K562 (cell line): ENCODE data around the gene KLHL34. TPM values are rescaled to one million over a fixed set of nuclear protein-coding genes. Genes with fewer than 3 reads are reported as not detected.

Experiments used
- ATAC-seq: fragments of 200-7000 bp; cut with Tn5 transposase; 3 replicates; pipeline ENCODE4 v1.9.1; 2020; ENCODE audit warnings: moderate library complexity
- BruUV-seq: library from RNA; stranded (reverse); fragments of 400-500 nt; replicated peaks from 2 replicates; lab custom pipeline; 2021; lab: Mats Ljungman, UMichigan
- CTCF ChIA-PET: fragments of 300-600 bp; formaldehyde crosslinking; extraction: SDS; loops from one replicate; lab custom pipeline; 2021; ENCODE audit warnings: low intra/inter-chr PET ratio; lab: Yijun Ruan, JAX
- POLR2A ChIA-PET: fragments of 300-600, 350-650 bp; sonication (Branson Sonifier 250); formaldehyde crosslinking; extraction: SDS; loops from one replicate; lab custom pipeline; 2021; ENCODE audit warnings: antibody characterized with exemption, inconsistent platforms; lab: Yijun Ruan, JAX
- DNase-seq, 4 experiments: peaks; one replicate each; pipeline versions ENCODE4 v3.0.0 to v3.0.0-alpha.2; 2011 to 2018; ENCODE audit warnings: low spot score in 3 of 4, mixed read lengths in 3 of 4; ENCODE audit errors: extremely low read depth in 1 of 4
- FAIRE-seq: peaks from 2 replicates; lab custom pipeline; 2011; peaks lifted over from hg19 to GRCh38; lab: Jason Lieb, UNC
- H2AFZ ChIP-seq: 2 replicates; pipeline ENCODE4 v1.6.0; 2011; ENCODE audit warnings: low read depth, low read length, control low read depth, inconsistent platforms
- H3K27ac ChIP-seq: fragments of 200-600 bp; 3 replicates; pipeline ENCODE4 v1.8.0; 2011; ENCODE audit warnings: low read depth, mild to moderate bottlenecking, control low read depth, inconsistent platforms, low read length, moderate library complexity, mixed read lengths; ENCODE audit errors: extremely low read depth
- H3K27me3 ChIP-seq, 2 experiments: fragments of 300-600 bp in 1 of 2; 2 replicates in 1 of 2; 3 replicates in 1 of 2; pipeline versions ENCODE4 v1.6.0 to v1.8.0; 2011; ENCODE audit warnings: inconsistent platforms in 2 of 2, low read length in 2 of 2, mild to moderate bottlenecking in 1 of 2, mixed read lengths in 1 of 2, moderate library complexity in 1 of 2; ENCODE audit not compliant: control insufficient read depth in 2 of 2, insufficient read depth in 2 of 2
- H3K36me3 ChIP-seq: fragments of 300-600 bp; 3 replicates; pipeline ENCODE4 v1.8.0; 2011; ENCODE audit warnings: mild to moderate bottlenecking, low read length, inconsistent platforms; ENCODE audit not compliant: control insufficient read depth, insufficient read depth
- H3K4me1 ChIP-seq, 2 experiments: fragments of 200-600 bp in 1 of 2; replicated peaks in 1 of 2; 2 replicates in 1 of 2; 3 replicates in 1 of 2; pipeline versions ENCODE4 v1.5.1 to v1.8.0; 2011; ENCODE audit warnings: inconsistent platforms in 2 of 2, low read length in 2 of 2, mild to moderate bottlenecking in 1 of 2, mixed read lengths in 1 of 2, moderate library complexity in 1 of 2; ENCODE audit not compliant: control insufficient read depth in 2 of 2, insufficient read depth in 2 of 2
- H3K4me2 ChIP-seq: 2 replicates; pipeline ENCODE4 v1.6.1; 2011; ENCODE audit warnings: low read length, control low read depth, inconsistent platforms, mixed read lengths; ENCODE audit not compliant: insufficient read depth
- H3K4me3 ChIP-seq: fragments of 200-600 bp; sonication (generic), shearing (Covaris generic); 2 replicates; pipeline ENCODE4 v1.5.1; 2016; ENCODE audit warnings: control low read depth, inconsistent platforms
- H3K79me2 ChIP-seq: fragments of 200-600 bp; 3 replicates; pipeline ENCODE4 v1.8.0; 2011; ENCODE audit warnings: low read length, inconsistent platforms; ENCODE audit not compliant: control insufficient read depth, insufficient read depth
- H3K9ac ChIP-seq, 2 experiments: 2 replicates each; pipeline versions ENCODE4 v1.6.0 to v1.6.1; 2011; ENCODE audit warnings: low read depth in 2 of 2, low read length in 2 of 2, control low read depth in 1 of 2, inconsistent platforms in 1 of 2, mild to moderate bottlenecking in 1 of 2, mixed read lengths in 1 of 2; ENCODE audit not compliant: insufficient read depth in 1 of 2
- H3K9me1 ChIP-seq: one replicate; pipeline ENCODE4 v1.6.0; 2011; ENCODE audit warnings: inconsistent platforms, mild to moderate bottlenecking, low read length, moderate library complexity; ENCODE audit not compliant: control insufficient read depth, insufficient read depth
- H3K9me3 ChIP-seq: replicated peaks from 2 replicates; pipeline ENCODE4 v1.5.1; 2011; ENCODE audit warnings: low read depth, low read length, inconsistent platforms; ENCODE audit not compliant: control insufficient read depth, insufficient read depth
- H4K20me1 ChIP-seq: replicated peaks from 2 replicates; pipeline ENCODE4 v1.6.1; 2011; ENCODE audit warnings: low read length, inconsistent platforms, mixed read lengths; ENCODE audit not compliant: control insufficient read depth, insufficient read depth
- CTCF ChIP-seq, 3 experiments: IDR thresholded peaks in 2 of 3; conservative IDR thresholded peaks in 1 of 3; 2 replicates each; pipeline ENCODE4 v1.5.1; 2011 to 2012; ENCODE audit warnings: low read length in 3 of 3, mild to moderate bottlenecking in 3 of 3, control low read depth in 2 of 3, improper control_type of control experiment in 1 of 3, inconsistent platforms in 1 of 3, low read depth in 1 of 3, mixed read lengths in 1 of 3, moderate library complexity in 1 of 3; ENCODE audit not compliant: insufficient read depth in 2 of 3
- E2F1 ChIP-seq: sonication (generic); formaldehyde crosslinking; IDR thresholded peaks from 2 replicates; pipeline ENCODE4 v1.8.1; 2023; ENCODE audit warnings: mild to moderate bottlenecking, missing genetic modification reagents, moderate library complexity
- GABPA ChIP-seq: fragments of 200-800 bp; sonication (Bioruptor generic); conservative IDR thresholded peaks from 2 replicates; pipeline ENCODE4 v1.6.1; 2016; ENCODE audit warnings: low read depth, missing genetic modification characterization, missing compliant biosample characterization
- MTA1 ChIP-seq: fragments of 450-650 bp; IDR thresholded peaks from 2 replicates; pipeline ENCODE4 v1.6.1; 2017; ENCODE audit warnings: borderline replicate concordance
- NR2F6 ChIP-seq: fragments of 450-650 bp; formaldehyde crosslinking; IDR thresholded peaks from 2 replicates; pipeline ENCODE4 v1.4.0; 2020; ENCODE audit warnings: mild to moderate bottlenecking
- RCOR1 ChIP-seq, 2 experiments: IDR thresholded peaks; 2 replicates each; pipeline ENCODE4 v1.6.1; 2012; ENCODE audit warnings: low read depth in 2 of 2, low read length in 2 of 2, borderline replicate concordance in 1 of 2, improper control_type of control experiment in 1 of 2
- SRSF7 ChIP-seq: fragments of 200-400 bp; formaldehyde crosslinking; optimal IDR thresholded peaks from 2 replicates; pipeline ENCODE3; 2017; ENCODE audit warnings: mild to moderate bottlenecking, low read depth, low read length
- ZNF785 ChIP-seq: fragments of 250-450 bp; sonication (Bioruptor Pico); IDR thresholded peaks from 2 replicates; pipeline ENCODE4 v1.4.0; 2020; ENCODE audit warnings: mild to moderate bottlenecking
- WGBS: fragments of 100-300 bp; shearing (Covaris generic); methylation state at CpG from one replicate; pipeline ENCODE4 v1.1.6; 2016; ENCODE audit warnings: low coverage, mixed read lengths; ENCODE audit not compliant: insufficient coverage; ENCODE audit errors: missing lambda C conversion rate; 5-methylcytosine and 5-hydroxymethylcytosine counted together
- in situ Hi-C: fragments of 300-500 bp; cut with MboI; formaldehyde crosslinking; loops from 4 replicates; pipeline ENCODE4 v1.15.0; 2018; ENCODE audit warnings: inconsistent platforms, mixed read lengths
- intact Hi-C: fragments of 100-400 bp; cut with micrococcal nuclease; formaldehyde crosslinking; loops from 2 replicates; pipeline ENCODE4 v1.14.2; 2022
- polyA plus RNA-seq, 8 experiments: library from polyadenylated mRNA; depleted of rRNA in 4 of 8; stranded (reverse) in 5 of 8; unstranded in 3 of 8; fragments of >200 nt; fragmentation: Nextera tagmentation in 2 of 8; fragmentation: Illumina TruSeq in 1 of 8; extraction: Ambion mirVana in 2 of 8; extraction: Trizol in 1 of 8; gene quantifications; 2 replicates each; pipeline versions ENCODE4 v1.2.1 to v1.2.3, GENCODE V29; 2011 to 2014; ENCODE audit warnings: inconsistent platforms in 1 of 8, missing spikeins in 1 of 8
- total RNA-seq, 7 experiments: library from RNA; depleted of rRNA in 6 of 7; stranded (reverse); fragments of >200 nt in 6 of 7; fragmentation: Illumina TruSeq in 2 of 7; extraction: Trizol in 2 of 7; gene quantifications; 2 replicates each; pipeline versions ENCODE4 v1.2.1 to v1.2.3, GENCODE V29; 2011 to 2021; ENCODE audit warnings: low replicate concordance in 1 of 7

KLHL34 gene
- total and polyA plus RNA-seq, 9 of the 15 experiments (the other 6 are each of a cell fraction or from before 2014, with no cell fraction given), result not detected

- ATAC-seq, result no peak
- Histone ChIP-seq H4K20me1 (no peaks in the 10 kb centered on the region), H2AFZ (no peak overlapping the region), H3K9me3 (no peaks in the 10 kb centered on the region; the same call in 1 of the 2 replicates), H3K9ac (no peak overlapping the region), H3K4me1 (no peaks in the 10 kb centered on the region), H3K4me3 (no peak overlapping the region), H3K9me1 (no peaks in the 10 kb centered on the region), H3K36me3 (no peaks in the 10 kb centered on the region), H3K27me3 (no peaks in the 10 kb centered on the region), H3K27ac (no peak overlapping the region), H3K4me2 (no peak overlapping the region), H3K79me2 (no peaks in the 10 kb centered on the region)
- in situ Hi-C loops, result no loop called here
- no TSS peak for BruUV-seq
- POLR2A ChIA-PET, result no interaction called here
- no peak for FAIRE-seq
- WGBS, result 0% methylated on average over 2 of the region's 2 CpGs
- CTCF ChIA-PET, result no interaction called here
- TF ChIP-seq MTA1 (no peak), ZNF785 (CRISPR knock-in tag) (no peak), RCOR1 (IDR thresholded peaks at IDR 0.05; ENCODE audit: borderline replicate concordance in 1 of 2, low read depth in 2 of 2, low read length in 2 of 2) (no peak), E2F1 (CRISPR knock-in tag) (no peak), CTCF (IDR thresholded peaks at IDR 0.05 in 2 of 3, conservative IDR thresholded peaks at IDR 0.05 in 1 of 3; ENCODE audit: insufficient read depth in 2 of 3, low read depth in 1 of 3, low read length in 3 of 3) (no peak), NR2F6 (CRISPR knock-in tag) (no peak), GABPA (tag) (no peak), SRSF7 (no peak)
- intact Hi-C loops, result no loop called here
- DNase-seq, result no peak
Measured at GRCh38 chrX:21620234-21620633, 37.9 kb downstream of the KLHL34 start.
